Fibroblast of pulmonary artery (primary cell): ENCODE results near the gene ZNF670.
A peak's percentile ranks its signal among the peaks of the same experiment; 100 is the strongest.

Experiments used
- DNase-seq: peaks from one replicate; pipeline ENCODE4 v3.0.0-alpha.2; 2010; ENCODE audit warnings: low read depth
- H3K4me3 ChIP-seq: replicated peaks from 2 replicates; pipeline ENCODE4 v1.5.1; 2011; ENCODE audit warnings: low read depth, mild to moderate bottlenecking, control low read depth, low read length, moderate library complexity
- CTCF ChIP-seq: IDR thresholded peaks from 2 replicates; pipeline ENCODE4 v1.5.1; 2011; ENCODE audit warnings: mild to moderate bottlenecking, control low read depth, low read length, inconsistent platforms; ENCODE audit errors: missing control alignments

ZNF670 gene

GRCh38 chr1:247079141-247079874 lies 697 bp upstream of the ZNF670 start:
- TF ChIP-seq CTCF = no peak
- H3K4me3 ChIP-seq = peak overlapping the region; percentile 95
- no peak for DNase-seq

GRCh38 chr1:247077876-247078257 lies 744 bp downstream of the ZNF670 start:
- TF ChIP-seq CTCF = no peak
- peak; percentile 10 for DNase-seq
- peak overlapping the region; percentile 95 for H3K4me3 ChIP-seq

GRCh38 chr1:247077213-247077612 lies 1.4 kb downstream of the ZNF670 start:
- peak overlapping the region; percentile 95 for H3K4me3 ChIP-seq
- peak; percentile 17 for DNase-seq
- TF ChIP-seq CTCF = no peak

GRCh38 chr1:247070645-247071044 lies 8.0 kb downstream of the ZNF670 start:
- no peak overlapping the region for H3K4me3 ChIP-seq
- TF ChIP-seq CTCF = no peak
- no peak for DNase-seq

- no peak for DNase-seq
- no peak overlapping the region for H3K4me3 ChIP-seq
- no peak for TF ChIP-seq CTCF
These were observed 14.3 kb downstream of the ZNF670 start for GRCh38 chr1:247064304-247064703.

- no peak for TF ChIP-seq CTCF
- H3K4me3 ChIP-seq = no peak overlapping the region
- no peak for DNase-seq
These were observed 17.8 kb downstream of the ZNF670 start for GRCh38 chr1:247060771-247061170.

- peak; percentile 4 for DNase-seq
- TF ChIP-seq CTCF = no peak
- H3K4me3 ChIP-seq = no peak overlapping the region
These were observed 22.5 kb downstream of the ZNF670 start for GRCh38 chr1:247056071-247056470.
